Measurements from ENCODE around the gene PPP2R2C. TPM values are rescaled to one million over a fixed set of nuclear protein-coding genes. Genes with fewer than 3 reads are reported as not detected.

The PPP2R2C gene
- total RNA-seq, 2 experiments from 2014 or later, result not detected

- BruUV-seq (replicated peaks), result no TSS peak
- intact Hi-C loops (cut with micrococcal nuclease; ENCODE audit: unreplicated experiment), result no loop called here
- Histone ChIP-seq H3K4me1 (ENCODE audit: insufficient read depth, low read length, poor library complexity, severe bottlenecking) (no peaks in the 10 kb centered on the region), H3K36me3 (ENCODE audit: insufficient read depth, low read length) (no peaks in the 10 kb centered on the region), H3K4me2 (ENCODE audit: low read length) (no peak overlapping the region), H2AFZ (ENCODE audit: low read length) (no peak overlapping the region), H3K79me2 (ENCODE audit: insufficient read depth, low read depth, low read length) (no peaks in the 10 kb centered on the region), H3K27ac (ENCODE audit: low read depth, low read length, poor library complexity, severe bottlenecking) (no peak overlapping the region), H4K20me1 (ENCODE audit: insufficient read depth, low read length) (no peaks in the 10 kb centered on the region), H3K9me2 (ENCODE audit: insufficient read depth, low read length) (no peaks in the 10 kb centered on the region), H3K4me3 (ENCODE audit: low read depth, low read length, poor library complexity, severe bottlenecking) (no peak overlapping the region), H3K9me3 (ENCODE audit: low read length) (no peaks in the 10 kb centered on the region)
- TF ChIP-seq CTCF (conservative IDR thresholded peaks at IDR 0.05; ENCODE audit: low read length), result no peak
- TF ChIP-seq EZH2phosphoT487 (IDR thresholded peaks at IDR 0.05; ENCODE audit: borderline replicate concordance, low read depth, low read length), result no peak
- POLR2A ChIA-PET, result interaction anchor here (0.6 to 0.7 kb wide), 2 partner anchors 19 to 144 kb away, joined by 3 to 4 read pairs; no protein-coding TSS in a partner anchor
- no peak for DNase-seq (ENCODE audit: low spot score)
- CTCF ChIA-PET (ENCODE audit: unreplicated experiment), result no interaction called here
Measured at GRCh38 chr4:6378493-6379445, 93.6 kb downstream of the PPP2R2C start.

GRCh38 chr4:6377626-6378492 lies 94.6 kb downstream of the PPP2R2C start:
- POLR2A ChIA-PET, result no interaction called here
- Histone ChIP-seq H2AFZ (ENCODE audit: low read length) (no peak overlapping the region), H3K4me3 (ENCODE audit: low read depth, low read length, poor library complexity, severe bottlenecking) (no peak overlapping the region), H3K4me2 (ENCODE audit: low read length) (no peak overlapping the region), H3K79me2 (ENCODE audit: insufficient read depth, low read depth, low read length) (no peaks in the 10 kb centered on the region), H3K9me3 (ENCODE audit: low read length) (no peaks in the 10 kb centered on the region), H3K4me1 (ENCODE audit: insufficient read depth, low read length, poor library complexity, severe bottlenecking) (no peaks in the 10 kb centered on the region), H3K9me2 (ENCODE audit: insufficient read depth, low read length) (no peaks in the 10 kb centered on the region), H3K27ac (ENCODE audit: low read depth, low read length, poor library complexity, severe bottlenecking) (no peak overlapping the region), H3K36me3 (ENCODE audit: insufficient read depth, low read length) (no peaks in the 10 kb centered on the region), H4K20me1 (ENCODE audit: insufficient read depth, low read length) (no peaks in the 10 kb centered on the region)
- DNase-seq (ENCODE audit: low spot score), result no peak
- no peak for TF ChIP-seq CTCF (conservative IDR thresholded peaks at IDR 0.05; ENCODE audit: low read length)
- CTCF ChIA-PET (ENCODE audit: unreplicated experiment), result no interaction called here
- no TSS peak for BruUV-seq (replicated peaks)
- intact Hi-C loops (cut with micrococcal nuclease; ENCODE audit: unreplicated experiment), result no loop called here

All from OCI-LY7 (cell line).